MG63 (cell line): Measurements from ENCODE around the gene DENND5B. TPM values are rescaled to one million over a fixed set of nuclear protein-coding genes. Genes with fewer than 3 reads are reported as not detected.
"Not testable (repeated sequence)": the region's sequence is repeated elsewhere in the genome, so short reads cannot be mapped to it uniquely, and the experiment has no call there.

Experiments used
- DNase-seq: peaks from one replicate; pipeline ENCODE4 v3.0.0-alpha.2; 2020
- H3K27me3 ChIP-seq: fragments of 250-450 bp; sonication (Bioruptor Pico); 2 replicates; pipeline ENCODE4 v1.5.1; 2020; ENCODE audit warnings: mild to moderate bottlenecking, moderate library complexity
- H3K36me3 ChIP-seq: fragments of 250-450 bp; sonication (Bioruptor Pico); 2 replicates; pipeline ENCODE4 v1.5.1; 2020; ENCODE audit warnings: mild to moderate bottlenecking, moderate library complexity
- H3K4me3 ChIP-seq: fragments of 250-450 bp; sonication (Bioruptor Pico); 2 replicates; pipeline ENCODE4 v1.5.1; 2020; ENCODE audit warnings: mild to moderate bottlenecking, moderate library complexity
- H3K9me3 ChIP-seq: fragments of 250-450 bp; sonication (Bioruptor Pico); 2 replicates; pipeline ENCODE4 v1.5.1; 2020; ENCODE audit warnings: mild to moderate bottlenecking, moderate library complexity
- total RNA-seq: library from RNA; depleted of rRNA; stranded (reverse); fragments of >200 nt; shearing (Covaris generic); gene quantifications from 2 replicates; pipeline ENCODE4 v1.2.3, GENCODE V29; 2014; ENCODE audit warnings: low replicate concordance

The DENND5B gene
- total RNA-seq, 1 experiment from 2014 or later = 8.7 TPM

- H3K9me3 ChIP-seq = no peaks in the 10 kb centered on the region
These were observed 65.3 kb downstream of the DENND5B start for GRCh38 chr12:31525496-31526157.

GRCh38 chr12:31524791-31525495 lies 66.0 kb downstream of the DENND5B start:
- Histone ChIP-seq H3K9me3 (no peaks in the 10 kb centered on the region), H3K27me3 (no peaks in the 10 kb centered on the region), H3K36me3 (no peaks in the 10 kb centered on the region), H3K4me3 (no peak overlapping the region)
- DNase-seq = no peak

More at GRCh38 chr12:31525496-31526157, 65.3 kb downstream of the DENND5B start:
- no peak for DNase-seq
- Histone ChIP-seq H3K4me3 (no peak overlapping the region), H3K36me3 (no peaks in the 10 kb centered on the region), H3K27me3 (no peaks in the 10 kb centered on the region)

- Histone ChIP-seq H3K4me3 (no peak overlapping the region), H3K27me3 (no peaks in the 10 kb centered on the region), H3K36me3 (no peaks in the 10 kb centered on the region), H3K9me3 (no peaks in the 10 kb centered on the region)
- DNase-seq = no peak
These were observed 67.6 kb downstream of the DENND5B start for GRCh38 chr12:31523306-31523705.

GRCh38 chr12:31522607-31523006 lies 68.3 kb downstream of the DENND5B start:
- H3K27me3 ChIP-seq = no peaks in the 10 kb centered on the region
- no peaks in the 10 kb centered on the region for H3K9me3 ChIP-seq
- no peaks in the 10 kb centered on the region for H3K36me3 ChIP-seq
- H3K4me3 ChIP-seq = no peak overlapping the region
- DNase-seq = no peak

- H3K9me3 ChIP-seq = no peaks in the 10 kb centered on the region
- DNase-seq = no peak
- no peaks in the 10 kb centered on the region for H3K36me3 ChIP-seq
- no peaks in the 10 kb centered on the region for H3K27me3 ChIP-seq
- H3K4me3 ChIP-seq = no peak overlapping the region
These were observed 69.0 kb downstream of the DENND5B start for GRCh38 chr12:31521964-31522363.

GRCh38 chr12:31519511-31519910 lies 71.4 kb downstream of the DENND5B start:
- Histone ChIP-seq H3K27me3 (no peaks in the 10 kb centered on the region), H3K4me3 (no peak overlapping the region), H3K36me3 (no peaks in the 10 kb centered on the region), H3K9me3 (no peaks in the 10 kb centered on the region)
- DNase-seq = no peak

- Histone ChIP-seq H3K27me3 (no peaks in the 10 kb centered on the region), H3K4me3 (no peak overlapping the region), H3K9me3 (no peaks in the 10 kb centered on the region), H3K36me3 (no peaks in the 10 kb centered on the region)
- peak; percentile 92 for DNase-seq
These were observed 72.2 kb downstream of the DENND5B start for GRCh38 chr12:31518680-31519227.

GRCh38 chr12:31517994-31518393 lies 72.9 kb downstream of the DENND5B start:
- Histone ChIP-seq H3K27me3 (no peaks in the 10 kb centered on the region), H3K4me3 (no peak overlapping the region), H3K36me3 (no peaks in the 10 kb centered on the region), H3K9me3 (no peaks in the 10 kb centered on the region)
- DNase-seq = no peak

GRCh38 chr12:31516702-31517101 lies 74.2 kb downstream of the DENND5B start:
- Histone ChIP-seq H3K36me3 (no peaks in the 10 kb centered on the region), H3K4me3 (no peak overlapping the region), H3K9me3 (no peaks in the 10 kb centered on the region), H3K27me3 (no peaks in the 10 kb centered on the region)
- no peak for DNase-seq

GRCh38 chr12:31514912-31515311 lies 76.0 kb downstream of the DENND5B start:
- Histone ChIP-seq H3K9me3 (no peaks in the 10 kb centered on the region), H3K27me3 (no peaks in the 10 kb centered on the region), H3K4me3 (no peak overlapping the region), H3K36me3 (no peaks in the 10 kb centered on the region)
- no peak for DNase-seq

GRCh38 chr12:31510034-31510433 lies 80.9 kb downstream of the DENND5B start:
- Histone ChIP-seq H3K36me3 (no peaks in the 10 kb centered on the region), H3K9me3 (peaks cover 5% of the 10 kb centered on the region), H3K27me3 (no peaks in the 10 kb centered on the region), H3K4me3 (no peak overlapping the region)
- no peak for DNase-seq

- DNase-seq = no peak
- peaks cover 12% of the 10 kb centered on the region for H3K9me3 ChIP-seq
- H3K27me3 ChIP-seq = no peaks in the 10 kb centered on the region
- H3K36me3 ChIP-seq = no peaks in the 10 kb centered on the region
- H3K4me3 ChIP-seq = no peak overlapping the region
These were observed 82.3 kb downstream of the DENND5B start for GRCh38 chr12:31508436-31509150.

- Histone ChIP-seq H3K9me3 (peaks cover 12% of the 10 kb centered on the region), H3K36me3 (no peaks in the 10 kb centered on the region), H3K4me3 (no peak overlapping the region), H3K27me3 (no peaks in the 10 kb centered on the region)
- DNase-seq = no peak
These were observed 83.0 kb downstream of the DENND5B start for GRCh38 chr12:31507966-31508365.

GRCh38 chr12:31506515-31507306 lies 84.2 kb downstream of the DENND5B start:
- DNase-seq = no peak
- no peak overlapping the region for H3K4me3 ChIP-seq
- H3K9me3 ChIP-seq = peaks cover 12% of the 10 kb centered on the region
- H3K27me3 ChIP-seq = no peaks in the 10 kb centered on the region
- no peaks in the 10 kb centered on the region for H3K36me3 ChIP-seq

- DNase-seq = no peak
- no peaks in the 10 kb centered on the region for H3K27me3 ChIP-seq
- peaks cover 12% of the 10 kb centered on the region for H3K9me3 ChIP-seq
- no peak overlapping the region for H3K4me3 ChIP-seq
- no peaks in the 10 kb centered on the region for H3K36me3 ChIP-seq
These were observed 86.2 kb downstream of the DENND5B start for GRCh38 chr12:31504625-31505222.

GRCh38 chr12:31501014-31501413 lies 89.9 kb downstream of the DENND5B start:
- H3K27me3 ChIP-seq, H3K4me3 ChIP-seq, H3K36me3 ChIP-seq, DNase-seq: not testable (repeated sequence)
- H3K9me3 ChIP-seq = peaks cover 12% of the 10 kb centered on the region
